ENCODE results near the gene R3HDM2. TPM values are rescaled to one million over a fixed set of nuclear protein-coding genes. Genes with fewer than 3 reads are reported as not detected.

The R3HDM2 gene
- total and polyA plus RNA-seq, 3 experiments from 2014 or later = 15.1 to 36.8 (median 28.2) TPM

DNA sequence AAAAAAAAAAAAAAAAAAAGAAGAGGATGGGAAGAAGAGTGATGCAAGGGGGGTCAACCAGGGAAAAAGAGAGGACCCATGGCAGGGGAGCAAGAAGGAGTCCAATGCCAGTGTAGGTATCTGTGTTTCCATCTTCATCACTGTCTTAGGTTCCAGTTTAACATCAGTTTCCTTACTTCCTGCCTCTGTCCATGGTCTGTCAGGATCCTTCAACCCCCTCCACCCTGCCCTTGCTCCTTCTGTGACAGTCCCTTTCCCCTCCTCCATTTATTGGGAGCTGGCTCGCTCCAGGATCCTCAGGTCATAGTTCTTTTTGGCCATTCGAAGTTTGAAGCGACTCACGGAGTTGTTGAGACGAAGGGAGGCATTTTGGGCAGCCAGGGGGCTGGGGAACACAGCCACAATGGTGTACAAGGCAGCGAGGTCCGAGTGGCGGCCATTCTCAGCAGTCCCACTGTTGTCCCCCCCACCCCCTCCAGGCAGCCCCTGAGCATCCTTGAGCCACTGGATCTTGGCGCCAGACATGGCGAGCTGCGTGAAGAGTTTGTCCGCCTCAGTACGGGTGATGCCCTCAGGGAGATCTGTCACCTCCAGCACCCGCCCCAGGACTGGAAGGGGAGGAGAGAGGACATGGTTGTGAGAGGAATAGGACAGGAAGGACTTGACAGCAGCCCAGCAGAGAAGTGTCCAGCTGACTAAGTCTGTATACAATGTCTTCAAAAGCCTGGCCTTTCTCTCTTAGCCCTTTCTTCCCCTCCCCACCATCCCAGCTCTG, 176.2 kb downstream of the R3HDM2 start:
- no peak for DNase-seq
- H3K36me3 ChIP-seq (ENCODE audit: insufficient read depth, low read length) = peaks cover 29% of the 10 kb centered on the region
- Mint-ChIP-seq H3K9me3 (no peaks in the 10 kb centered on the region), H3K36me3 (peaks cover 4 to 55% (median 13%) of the 10 kb centered on the region in 3 donors), H3K4me3 (no peak overlapping the region), H3K4me1 (no peaks in the 10 kb centered on the region), H3K27me3 (no peaks in the 10 kb centered on the region), H3K27ac (peak overlapping the region in 1 of 8 donors; percentile 71)
- no peaks in the 10 kb centered on the region for H3K4me1 ChIP-seq (ENCODE audit: insufficient read depth, low read length)
- H3K9me3 ChIP-seq (ENCODE audit: low read length) = no peaks in the 10 kb centered on the region
- no peaks in the 10 kb centered on the region for H3K27me3 ChIP-seq (ENCODE audit: insufficient read depth, low read length, poor library complexity, severe bottlenecking)
- POLR2A ChIA-PET = no interaction called here
- H3K27ac ChIP-seq (ENCODE audit: low read depth, low read length) = no peak overlapping the region
- no peak overlapping the region for H3K4me3 ChIP-seq (ENCODE audit: low read length)
- CTCF ChIA-PET = interaction anchor here (0.6 to 1.5 kb wide), 3 partner anchors 11 to 142 kb away, joined by 3 to 5 read pairs (median 3); no protein-coding TSS in a partner anchor

DNA sequence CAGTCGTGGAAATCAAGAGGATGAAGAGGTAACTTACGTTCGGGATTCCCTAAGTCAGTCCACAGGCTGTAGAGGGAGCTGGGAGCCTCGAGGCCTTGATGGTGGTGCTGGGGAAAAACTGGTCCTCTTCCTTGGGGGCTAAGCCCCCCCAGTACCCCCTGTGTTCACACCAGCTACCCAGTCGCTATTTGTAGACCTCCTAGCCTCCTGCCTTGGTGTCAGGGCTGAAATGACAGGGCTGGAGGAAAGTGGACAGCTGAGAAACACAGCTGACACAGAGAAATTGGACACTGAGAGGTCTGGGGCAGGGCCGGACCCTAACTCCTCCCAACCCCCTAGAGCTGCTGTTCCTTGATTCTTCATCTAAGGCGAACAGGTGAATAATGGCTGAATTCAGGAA, 179.9 kb downstream of the R3HDM2 start, which contains the start of gene STAC3:
Gene STAC3 (minus strand): TSS at position 232 of the 400 bp plus-strand sequence. CDS start 1,551 bp downstream, outside the sequence.
- peaks cover 4 to 20% (median 8%) of the 10 kb centered on the region in 3 donors for H3K36me3 Mint-ChIP-seq
- H3K27me3 Mint-ChIP-seq = peaks cover 0 to 5% of the 10 kb centered on the region in 2 donors
- POLR2A ChIA-PET = no interaction called here

DNA sequence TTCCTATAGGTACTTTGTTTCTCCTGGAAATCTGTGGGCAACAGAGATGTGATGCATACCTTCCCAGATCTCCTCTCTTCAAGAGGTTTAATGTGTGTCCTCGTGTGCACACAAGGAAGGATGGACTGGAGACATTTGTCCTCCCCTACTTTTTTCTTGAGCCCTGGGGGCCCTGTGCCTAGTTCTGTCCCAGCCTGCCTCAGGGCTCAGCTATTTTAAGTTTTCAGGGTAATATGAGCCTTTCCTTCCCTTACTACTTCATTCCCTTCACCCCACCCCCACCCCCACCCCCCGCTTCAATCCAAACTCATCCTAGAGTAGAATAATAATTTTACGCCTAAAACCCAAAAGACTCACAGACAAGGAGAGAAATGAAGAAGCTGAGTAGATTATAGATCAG, 180.3 kb downstream of the R3HDM2 start:
- Mint-ChIP-seq H3K27me3 (peaks cover 0 to 5% of the 10 kb centered on the region in 2 donors), H3K4me1 (no peaks in the 10 kb centered on the region), H3K36me3 (peaks cover 4 to 16% (median 8%) of the 10 kb centered on the region in 3 donors), H3K9me3 (no peaks in the 10 kb centered on the region), H3K27ac (no peak overlapping the region), H3K4me3 (no peak overlapping the region)
- Histone ChIP-seq H3K27me3 (ENCODE audit: insufficient read depth, low read length, poor library complexity, severe bottlenecking) (no peaks in the 10 kb centered on the region), H3K4me1 (ENCODE audit: insufficient read depth, low read length) (no peaks in the 10 kb centered on the region), H3K27ac (ENCODE audit: low read depth, low read length) (no peak overlapping the region), H3K36me3 (ENCODE audit: insufficient read depth, low read length) (no peaks in the 10 kb centered on the region), H3K4me3 (ENCODE audit: low read length) (no peak overlapping the region), H3K9me3 (ENCODE audit: low read length) (no peaks in the 10 kb centered on the region)
- ChIA-PET CTCF (interaction anchor here (1.1 to 2.7 kb wide), 4 partner anchors 10 to 20 kb away, joined by 3 to 11 read pairs (median 5); no protein-coding TSS in a partner anchor), POLR2A (interaction anchor here (0.6 to 0.7 kb wide), 2 partner anchors 180 to 598 kb away, joined by 3 read pairs; no protein-coding TSS in a partner anchor)
- DNase-seq = no peak

More for the DNA sequence above, 179.9 kb downstream of the R3HDM2 start, which contains the start of gene STAC3:
- H3K4me1 ChIP-seq (ENCODE audit: insufficient read depth, low read length) = no peaks in the 10 kb centered on the region
- no peaks in the 10 kb centered on the region for H3K4me1 Mint-ChIP-seq
- H3K36me3 ChIP-seq (ENCODE audit: insufficient read depth, low read length) = no peaks in the 10 kb centered on the region
- H3K9me3 Mint-ChIP-seq = no peaks in the 10 kb centered on the region
- no peaks in the 10 kb centered on the region for H3K9me3 ChIP-seq (ENCODE audit: low read length)
- no peaks in the 10 kb centered on the region for H3K27me3 ChIP-seq (ENCODE audit: insufficient read depth, low read length, poor library complexity, severe bottlenecking)
- peak within 1 kb of the TSS in 1 of 8 donors; percentile 50 for H3K27ac Mint-ChIP-seq
- no peak within 1 kb of the TSS for H3K27ac ChIP-seq (ENCODE audit: low read depth, low read length)
- CTCF ChIA-PET = interaction anchor here (0.8 to 3.0 kb wide), 8 partner anchors 8 to 202 kb away, joined by 3 to 24 read pairs (median 4); no protein-coding TSS in a partner anchor
- H3K4me3 Mint-ChIP-seq = peak within 1 kb of the TSS in 1 of 7 donors; percentile 13
- no peak for DNase-seq
- no peak within 1 kb of the TSS for H3K4me3 ChIP-seq (ENCODE audit: low read length)

DNA sequence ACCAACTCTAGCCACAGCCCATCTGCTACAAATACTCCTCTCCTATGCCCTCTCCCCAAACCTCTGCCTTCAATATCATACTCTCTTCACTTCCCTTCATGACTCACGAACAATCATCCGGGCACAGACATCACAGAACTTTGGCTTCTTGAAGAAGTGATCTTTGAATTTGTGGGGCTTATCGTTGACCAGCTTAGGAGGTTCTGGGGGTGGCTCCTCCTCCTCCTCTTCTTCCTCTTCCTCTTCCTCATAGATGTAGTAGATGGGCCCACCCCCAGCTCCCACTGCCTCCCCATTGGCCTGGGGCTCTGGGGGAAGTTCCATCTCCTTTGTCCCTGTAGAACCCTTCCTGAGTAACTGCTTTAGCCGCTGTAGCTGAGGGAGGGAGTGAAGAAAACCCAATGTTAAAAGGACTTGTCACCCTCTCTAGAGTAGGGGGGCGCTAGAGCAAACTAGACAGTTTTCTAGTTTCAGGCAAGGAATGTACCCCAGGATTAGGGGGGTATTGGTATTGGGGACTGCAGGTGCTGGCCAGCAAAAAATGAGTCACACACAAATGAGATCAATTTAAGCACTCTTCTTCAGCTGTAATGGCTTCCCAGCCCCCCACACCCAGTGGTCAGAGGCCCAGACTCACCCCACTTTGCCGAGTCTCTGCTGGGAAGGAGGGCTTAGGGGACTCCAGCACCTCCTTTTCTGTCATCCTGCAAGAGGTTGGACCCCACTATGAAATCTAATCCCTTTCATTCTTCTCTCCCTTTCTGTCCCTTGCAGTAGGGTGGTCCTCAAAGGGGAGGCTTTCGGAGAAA, 181.7 kb downstream of the R3HDM2 start:
- Histone ChIP-seq H3K4me1 (ENCODE audit: insufficient read depth, low read length) (no peaks in the 10 kb centered on the region), H3K36me3 (ENCODE audit: insufficient read depth, low read length) (no peaks in the 10 kb centered on the region), H3K27me3 (ENCODE audit: insufficient read depth, low read length, poor library complexity, severe bottlenecking) (peaks cover 5% of the 10 kb centered on the region), H3K9me3 (ENCODE audit: low read length) (no peaks in the 10 kb centered on the region), H3K4me3 (ENCODE audit: low read length) (no peak overlapping the region), H3K27ac (ENCODE audit: low read depth, low read length) (no peak overlapping the region)
- Mint-ChIP-seq H3K27me3 (peaks cover 7 to 8% of the 10 kb centered on the region in 2 donors), H3K9me3 (no peaks in the 10 kb centered on the region), H3K27ac (peak overlapping the region in 1 of 8 donors; percentile 1), H3K4me1 (peaks cover 1 to 2% (median 2%) of the 10 kb centered on the region in 3 donors), H3K4me3 (no peak overlapping the region), H3K36me3 (peaks cover 0 to 6% (median 3%) of the 10 kb centered on the region in 3 donors)
- POLR2A ChIA-PET = interaction anchor here (0.8 kb wide), 1 partner anchor 175 kb away, joined by 4 read pairs; no protein-coding TSS in a partner anchor
- CTCF ChIA-PET = interaction anchor here (2.7 to 12.7 kb wide), 2 partner anchors 10 to 35 kb away, joined by 11 to 262 read pairs; no protein-coding TSS in a partner anchor
- no peak for DNase-seq

DNA sequence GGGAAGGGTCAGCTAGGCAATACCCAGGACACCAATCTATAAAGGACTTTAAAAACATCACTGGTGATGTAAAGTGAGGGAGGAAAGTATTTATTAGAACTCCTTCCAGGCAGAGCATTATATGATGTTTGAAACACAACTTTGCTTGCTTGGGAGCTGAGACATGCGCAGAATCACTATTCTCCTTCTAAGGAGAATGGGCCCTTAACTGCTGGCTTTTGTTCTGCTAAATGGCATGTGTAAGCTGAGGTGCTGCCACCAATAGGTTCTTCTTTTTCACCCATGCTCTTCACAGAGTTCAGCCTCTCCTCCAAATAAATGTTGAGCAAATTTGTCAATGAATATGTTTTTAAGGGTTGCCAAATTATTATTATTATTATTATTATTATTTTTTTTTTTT, 183.8 kb downstream of the R3HDM2 start:
- H3K36me3 ChIP-seq (ENCODE audit: insufficient read depth, low read length) = no peaks in the 10 kb centered on the region
- H3K4me3 ChIP-seq (ENCODE audit: low read length) = no peak overlapping the region
- H3K27me3 ChIP-seq (ENCODE audit: insufficient read depth, low read length, poor library complexity, severe bottlenecking) = peaks cover 21% of the 10 kb centered on the region
- peaks cover 18 to 27% of the 10 kb centered on the region in 2 donors for H3K27me3 Mint-ChIP-seq
- H3K27ac ChIP-seq (ENCODE audit: low read depth, low read length) = no peak overlapping the region
- no peak overlapping the region for H3K4me3 Mint-ChIP-seq
- H3K36me3 Mint-ChIP-seq = peaks cover 0 to 3% (median 0%) of the 10 kb centered on the region in 3 donors
- no peak overlapping the region for H3K27ac Mint-ChIP-seq
- CTCF ChIA-PET = interaction anchor here (1.2 to 12.7 kb wide), 2 partner anchors 18 to 33 kb away, joined by 5 to 262 read pairs; partner anchors contain the start of gene SHMT2
- H3K4me1 Mint-ChIP-seq = peaks cover 15 to 23% (median 22%) of the 10 kb centered on the region in 3 donors
- H3K9me3 ChIP-seq (ENCODE audit: low read length) = no peaks in the 10 kb centered on the region
- POLR2A ChIA-PET = no interaction called here
- no peaks in the 10 kb centered on the region for H3K9me3 Mint-ChIP-seq
- peaks cover 20% of the 10 kb centered on the region for H3K4me1 ChIP-seq (ENCODE audit: insufficient read depth, low read length)
- DNase-seq = no peak

DNA sequence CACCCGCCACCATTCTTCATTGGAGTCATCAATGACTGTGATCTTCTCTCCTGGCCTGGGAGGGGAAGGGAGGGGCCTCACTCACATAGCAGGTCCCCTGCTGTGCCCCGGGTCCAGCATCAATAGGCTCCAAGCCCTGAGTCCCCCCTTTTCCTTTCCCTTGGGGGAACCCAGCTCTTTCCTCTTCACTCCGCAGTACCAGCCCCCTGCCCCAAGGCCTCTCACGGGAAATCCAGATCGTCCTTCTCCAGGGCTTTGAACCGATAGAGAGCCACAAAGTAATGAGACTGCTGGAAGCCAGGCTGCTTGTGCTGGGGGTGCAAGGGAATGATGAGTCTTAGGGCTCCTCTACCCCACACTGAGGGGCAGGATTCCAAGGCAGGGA, 186.5 kb downstream of the R3HDM2 start:
- H3K27ac Mint-ChIP-seq = peak overlapping the region in 2 of 8 donors; percentile 11 to 16
- H3K36me3 Mint-ChIP-seq = peaks cover 0 to 3% (median 2%) of the 10 kb centered on the region in 3 donors
- H3K27me3 Mint-ChIP-seq = peaks cover 36 to 50% of the 10 kb centered on the region in 2 donors
- CTCF ChIA-PET = interaction anchor here (1.2 to 12.7 kb wide), 7 partner anchors 8 to 36 kb away, joined by 5 to 274 read pairs (median 24); partner anchors contain the start of gene SHMT2
- no peak for DNase-seq
- H3K4me1 ChIP-seq (ENCODE audit: insufficient read depth, low read length) = peaks cover 46% of the 10 kb centered on the region
- peak overlapping the region in 2 of 7 donors; percentile 42 to 91 for H3K4me3 Mint-ChIP-seq
- H3K27me3 ChIP-seq (ENCODE audit: insufficient read depth, low read length, poor library complexity, severe bottlenecking) = peaks cover 37% of the 10 kb centered on the region
- H3K4me3 ChIP-seq (ENCODE audit: low read length) = no peak overlapping the region
- H3K4me1 Mint-ChIP-seq = peaks cover 39 to 48% (median 47%) of the 10 kb centered on the region in 3 donors
- no peaks in the 10 kb centered on the region for H3K9me3 Mint-ChIP-seq
- no peak overlapping the region for H3K27ac ChIP-seq (ENCODE audit: low read depth, low read length)
- H3K9me3 ChIP-seq (ENCODE audit: low read length) = no peaks in the 10 kb centered on the region
- no peaks in the 10 kb centered on the region for H3K36me3 ChIP-seq (ENCODE audit: insufficient read depth, low read length)
- POLR2A ChIA-PET = no interaction called here

DNA sequence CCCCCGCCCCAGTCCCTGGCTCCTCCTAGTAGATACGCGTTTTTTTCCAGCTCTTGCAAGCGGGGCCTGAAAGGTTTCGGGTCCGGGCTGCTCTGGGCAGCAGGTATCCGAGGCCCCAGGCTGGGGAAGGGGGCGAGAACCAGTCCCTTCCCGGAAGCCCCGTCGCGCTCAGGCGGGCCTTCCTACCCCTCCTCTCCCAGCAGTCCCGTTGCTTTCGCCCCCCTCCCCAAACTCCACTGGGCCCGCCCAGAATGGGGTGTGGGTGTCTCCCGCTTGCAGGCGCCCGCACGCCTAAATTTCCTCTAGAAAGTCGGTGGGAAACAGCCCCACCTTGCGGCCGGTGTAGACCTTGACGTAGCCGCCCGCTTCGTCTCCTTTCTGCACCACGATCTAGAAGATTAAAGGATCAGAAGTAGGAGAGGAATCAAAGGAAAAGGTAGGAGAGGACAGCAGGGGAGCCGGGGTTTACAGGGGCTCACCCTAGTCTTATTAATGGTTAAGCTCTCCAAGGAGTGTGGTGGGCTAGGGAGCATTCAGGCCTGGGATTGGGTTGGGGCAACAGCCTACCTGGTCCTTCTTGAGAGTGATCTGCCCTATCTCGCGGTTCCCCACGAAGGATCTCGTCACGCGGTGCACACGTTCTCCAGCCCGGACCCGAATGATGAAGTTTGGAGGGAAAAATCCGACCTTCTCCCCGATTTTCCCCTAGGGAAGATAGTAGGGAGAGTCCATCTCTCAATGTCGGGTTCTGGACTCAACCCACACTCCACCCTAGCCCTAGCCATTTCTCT, 187.1 kb downstream of the R3HDM2 start:
- Histone ChIP-seq H3K4me3 (ENCODE audit: low read length) (peak overlapping the region; percentile 54), H3K27ac (ENCODE audit: low read depth, low read length) (no peak overlapping the region), H3K27me3 (ENCODE audit: insufficient read depth, low read length, poor library complexity, severe bottlenecking) (peaks cover 39% of the 10 kb centered on the region), H3K4me1 (ENCODE audit: insufficient read depth, low read length) (peaks cover 51% of the 10 kb centered on the region), H3K36me3 (ENCODE audit: insufficient read depth, low read length) (no peaks in the 10 kb centered on the region), H3K9me3 (ENCODE audit: low read length) (no peaks in the 10 kb centered on the region)
- H3K4me3 Mint-ChIP-seq = peak overlapping the region; percentile 56 to 94 (median 82)
- peaks cover 0 to 3% (median 2%) of the 10 kb centered on the region in 3 donors for H3K36me3 Mint-ChIP-seq
- H3K27ac Mint-ChIP-seq = peak overlapping the region in 4 of 8 donors; percentile 7 to 86 (median 37)
- H3K4me1 Mint-ChIP-seq = peaks cover 45 to 54% (median 52%) of the 10 kb centered on the region in 3 donors
- H3K9me3 Mint-ChIP-seq = no peaks in the 10 kb centered on the region
- DNase-seq = peak; percentile 67 to 82 (median 71)
- peaks cover 37 to 53% of the 10 kb centered on the region in 2 donors for H3K27me3 Mint-ChIP-seq
- CTCF ChIA-PET = interaction anchor here (0.7 to 12.7 kb wide), 19 partner anchors 9 to 215 kb away, joined by 3 to 274 read pairs (median 5); partner anchors contain the start of genes GLI1, NXPH4 and SHMT2
- POLR2A ChIA-PET = interaction anchor here (0.6 to 1.1 kb wide), 3 partner anchors 26 to 329 kb away, joined by 3 to 5 read pairs (median 3); no protein-coding TSS in a partner anchor
